Keratinocyte (primary cell): ENCODE results near the gene SPTBN1. TPM values are rescaled to one million over a fixed set of nuclear protein-coding genes. Genes with fewer than 3 reads are reported as not detected.

Experiments used
- DNase-seq: peaks from one replicate; pipeline ENCODE4 v3.0.0-alpha.2; 2011; ENCODE audit warnings: low read depth, missing footprints, low spot score
- FAIRE-seq: peaks from 2 replicates; lab custom pipeline; 2011; peaks lifted over from hg19 to GRCh38; lab: Jason Lieb, UNC
- H2AFZ ChIP-seq: 2 replicates; pipeline ENCODE4 v1.6.0; 2012; ENCODE audit warnings: low read length, control low read depth, inconsistent platforms; ENCODE audit not compliant: control insufficient read depth
- H3K27ac ChIP-seq: 2 replicates; pipeline ENCODE4 v1.5.1; 2011; ENCODE audit warnings: low read length; ENCODE audit not compliant: control insufficient read depth, insufficient read depth
- H3K27me3 ChIP-seq: 3 replicates; pipeline ENCODE4 v1.6.0; 2011; ENCODE audit warnings: low read length; ENCODE audit not compliant: control insufficient read depth, insufficient read depth; ENCODE audit errors: extremely low read depth
- H3K36me3 ChIP-seq, 2 experiments: 2 replicates in 1 of 2; 3 replicates in 1 of 2; pipeline ENCODE4 v1.5.1; 2011; ENCODE audit warnings: low read length in 2 of 2, mild to moderate bottlenecking in 1 of 2; ENCODE audit not compliant: control insufficient read depth in 2 of 2, insufficient read depth in 2 of 2; ENCODE audit errors: extremely low read depth in 1 of 2
- H3K4me1 ChIP-seq: 3 replicates; pipeline ENCODE4 v1.5.1; 2011; ENCODE audit warnings: low read length; ENCODE audit not compliant: control insufficient read depth, insufficient read depth; ENCODE audit errors: extremely low read depth
- H3K4me2 ChIP-seq: 3 replicates; pipeline ENCODE4 v1.6.0; 2011; ENCODE audit warnings: low read depth, low read length; ENCODE audit not compliant: control insufficient read depth, insufficient read depth; ENCODE audit errors: extremely low read depth
- H3K4me3 ChIP-seq, 3 experiments: fragments of 200-600 bp in 1 of 3; sonication (generic) in 1 of 3; 2 replicates in 2 of 3; 3 replicates in 1 of 3; pipeline ENCODE4 v1.5.1; 2011 to 2016; ENCODE audit warnings: low read length in 3 of 3, mild to moderate bottlenecking in 3 of 3, control low read depth in 2 of 3, inconsistent platforms in 1 of 3, low read depth in 1 of 3, mixed read lengths in 1 of 3, mixed run types in 1 of 3, moderate library complexity in 1 of 3; ENCODE audit not compliant: control insufficient read depth in 2 of 3, insufficient read depth in 2 of 3; ENCODE audit errors: extremely low read depth in 1 of 3
- H3K79me2 ChIP-seq: 2 replicates; pipeline ENCODE4 v1.6.0; 2012; ENCODE audit warnings: low read length; ENCODE audit not compliant: control insufficient read depth, insufficient read depth
- H3K9ac ChIP-seq: 3 replicates; pipeline ENCODE4 v1.6.0; 2011; ENCODE audit warnings: low read length; ENCODE audit not compliant: control insufficient read depth, insufficient read depth; ENCODE audit errors: extremely low read depth
- H3K9me1 ChIP-seq: 3 replicates; pipeline ENCODE4 v1.6.0; 2011; ENCODE audit warnings: low read length; ENCODE audit not compliant: control insufficient read depth, insufficient read depth; ENCODE audit errors: extremely low read depth
- H3K9me3 ChIP-seq: 2 replicates; pipeline ENCODE4 v1.5.1; 2012; ENCODE audit warnings: low read depth, low read length; ENCODE audit not compliant: control insufficient read depth
- H4K20me1 ChIP-seq: 3 replicates; pipeline ENCODE4 v1.6.0; 2011; ENCODE audit warnings: low read length; ENCODE audit not compliant: control insufficient read depth, insufficient read depth; ENCODE audit errors: extremely low read depth
- EZH2 ChIP-seq: IDR thresholded peaks from one replicate; pipeline ENCODE4 v1.6.1; 2012; ENCODE audit warnings: inconsistent platforms, mild to moderate bottlenecking, low read length, moderate library complexity
- dilution Hi-C: fragments of 300-500 bp; cut with MboI; formaldehyde crosslinking; loops from one replicate; pipeline ENCODE4 v1.7.0; 2020; ENCODE audit warnings: low sequenced_read_pairs; ENCODE audit not compliant: extremely low pct_ligation_motif_present
- polyA plus RNA-seq, 5 experiments: library from polyadenylated mRNA; depleted of rRNA in 3 of 5; stranded (reverse) in 3 of 5; stranded (forward) in 1 of 5; unstranded in 1 of 5; fragments of >200 nt; gene quantifications; 1 replicate in 1 of 5; 2 replicates in 3 of 5; 3 replicates in 1 of 5; pipeline versions ENCODE4 v1.2.1 to v1.2.3, GENCODE V29; 2011 to 2012; ENCODE audit warnings: missing spikeins in 2 of 5, low read depth in 1 of 5, low replicate concordance in 1 of 5
- TF ChIP-seq, protein P1 (sequence below), 3 experiments: IDR thresholded peaks in 1 of 3; conservative IDR thresholded peaks in 1 of 3; optimal IDR thresholded peaks in 1 of 3; 2 replicates in 2 of 3; 3 replicates in 1 of 3; pipeline versions ENCODE3 to v1.5.1; 2011; ENCODE audit warnings: low read length in 3 of 3, mild to moderate bottlenecking in 3 of 3, moderate library complexity in 2 of 3, control low read depth in 1 of 3, inconsistent platforms in 1 of 3; ENCODE audit not compliant: insufficient read depth in 2 of 3; ENCODE audit errors: extremely low read depth in 1 of 3

The SPTBN1 gene
- polyA plus RNA-seq, 1 donor (not counting 4 experiments of a cell fraction or from before 2014, with no cell fraction given) = 40.0 TPM

DNA sequence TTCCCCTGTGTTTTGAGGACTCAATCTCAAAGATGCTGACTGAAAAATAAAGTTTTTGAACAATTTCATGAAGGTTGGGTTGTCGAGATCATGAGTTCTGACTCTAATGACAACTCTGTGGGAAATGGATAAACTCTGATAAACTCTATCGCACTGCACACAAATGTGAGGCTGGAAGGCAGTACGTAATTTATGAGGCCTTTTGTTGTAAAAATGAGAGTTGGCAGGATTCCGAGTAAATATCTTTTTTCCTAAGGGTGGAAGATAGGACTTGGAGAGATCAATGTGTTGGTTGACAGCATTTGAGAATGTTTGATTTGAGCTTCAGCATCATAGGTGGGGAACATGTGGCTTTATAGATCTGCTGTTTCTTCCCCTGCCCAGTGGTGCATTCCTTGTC is 90.4 kb downstream of the SPTBN1 start:
- Histone ChIP-seq H3K9me1 (no peaks in the 10 kb centered on the region), H3K4me1 (peaks cover 32% of the 10 kb centered on the region), H4K20me1 (no peaks in the 10 kb centered on the region), H2AFZ (no peak overlapping the region), H3K4me3 (no peak overlapping the region), H3K9me3 (no peaks in the 10 kb centered on the region), H3K27me3 (no peaks in the 10 kb centered on the region), H3K79me2 (no peaks in the 10 kb centered on the region), H3K27ac (peak overlapping the region; percentile 87), H3K9ac (peak overlapping the region; percentile 37), H3K4me2 (peak overlapping the region; percentile 15), H3K36me3 (no peaks in the 10 kb centered on the region)
- dilution Hi-C loops = no loop called here
- no peak for FAIRE-seq
- TF ChIP-seq, protein P1, sequence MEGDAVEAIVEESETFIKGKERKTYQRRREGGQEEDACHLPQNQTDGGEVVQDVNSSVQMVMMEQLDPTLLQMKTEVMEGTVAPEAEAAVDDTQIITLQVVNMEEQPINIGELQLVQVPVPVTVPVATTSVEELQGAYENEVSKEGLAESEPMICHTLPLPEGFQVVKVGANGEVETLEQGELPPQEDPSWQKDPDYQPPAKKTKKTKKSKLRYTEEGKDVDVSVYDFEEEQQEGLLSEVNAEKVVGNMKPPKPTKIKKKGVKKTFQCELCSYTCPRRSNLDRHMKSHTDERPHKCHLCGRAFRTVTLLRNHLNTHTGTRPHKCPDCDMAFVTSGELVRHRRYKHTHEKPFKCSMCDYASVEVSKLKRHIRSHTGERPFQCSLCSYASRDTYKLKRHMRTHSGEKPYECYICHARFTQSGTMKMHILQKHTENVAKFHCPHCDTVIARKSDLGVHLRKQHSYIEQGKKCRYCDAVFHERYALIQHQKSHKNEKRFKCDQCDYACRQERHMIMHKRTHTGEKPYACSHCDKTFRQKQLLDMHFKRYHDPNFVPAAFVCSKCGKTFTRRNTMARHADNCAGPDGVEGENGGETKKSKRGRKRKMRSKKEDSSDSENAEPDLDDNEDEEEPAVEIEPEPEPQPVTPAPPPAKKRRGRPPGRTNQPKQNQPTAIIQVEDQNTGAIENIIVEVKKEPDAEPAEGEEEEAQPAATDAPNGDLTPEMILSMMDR (optimal IDR thresholded peaks at IDR 0.05 in 1 of 3, IDR thresholded peaks at IDR 0.05 in 1 of 3, conservative IDR thresholded peaks at IDR 0.05 in 1 of 3; ENCODE audit: extremely low read depth in 1 of 3, insufficient read depth in 2 of 3, low read length in 3 of 3) = no peak
- TF ChIP-seq EZH2 = no peak
- no peak for DNase-seq

DNA sequence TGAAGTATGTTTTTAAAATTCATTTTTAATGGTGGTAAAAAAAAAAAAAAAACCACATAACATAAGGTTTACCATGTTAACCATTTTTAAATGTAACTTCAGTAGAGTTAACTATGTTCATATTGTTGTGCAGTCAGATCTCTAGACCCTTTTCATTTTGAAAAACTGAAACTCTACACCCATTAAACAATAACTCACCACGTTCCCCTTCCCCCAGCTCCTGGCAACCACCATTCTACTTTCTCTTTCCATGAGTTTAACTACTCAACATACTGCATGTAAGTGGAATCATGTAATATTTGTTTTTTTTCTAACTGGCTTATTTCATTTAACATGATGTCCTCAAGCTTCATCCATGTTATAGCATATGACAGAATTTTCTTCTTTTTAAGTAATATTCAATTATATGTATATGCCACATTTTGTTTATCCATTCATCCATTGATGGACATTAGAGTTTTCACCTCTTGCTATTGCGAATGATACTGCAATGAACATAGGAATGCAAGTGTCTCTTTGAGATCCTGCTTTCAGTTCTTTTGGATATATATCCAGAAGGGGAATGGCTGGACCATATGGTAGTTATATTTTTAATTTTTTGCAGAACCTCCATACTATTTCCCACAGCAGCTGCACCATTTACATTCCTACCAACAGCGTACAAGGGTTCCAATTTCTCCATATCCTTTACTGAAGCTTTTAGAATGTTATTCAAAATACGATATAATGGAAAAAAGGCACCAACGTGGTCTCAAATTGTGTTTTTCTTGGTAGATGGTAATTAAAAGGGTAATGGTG is 91.0 kb downstream of the SPTBN1 start:
- dilution Hi-C loops = no loop called here
- H3K79me2 ChIP-seq = no peaks in the 10 kb centered on the region

More for the DNA sequence above, 91.0 kb downstream of the SPTBN1 start:
- Histone ChIP-seq H3K4me3 (no peak overlapping the region), H3K4me2 (no peak overlapping the region), H2AFZ (no peak overlapping the region), H3K9ac (no peak overlapping the region), H3K9me1 (no peaks in the 10 kb centered on the region), H3K27me3 (no peaks in the 10 kb centered on the region), H3K27ac (no peak overlapping the region), H3K36me3 (no peaks in the 10 kb centered on the region), H3K4me1 (peaks cover 32% of the 10 kb centered on the region), H4K20me1 (no peaks in the 10 kb centered on the region), H3K9me3 (no peaks in the 10 kb centered on the region)
- FAIRE-seq (no peak), DNase-seq (no peak)
- no peak for TF ChIP-seq EZH2
- TF ChIP-seq, protein P1 (optimal IDR thresholded peaks at IDR 0.05 in 1 of 3, IDR thresholded peaks at IDR 0.05 in 1 of 3, conservative IDR thresholded peaks at IDR 0.05 in 1 of 3; ENCODE audit: extremely low read depth in 1 of 3, insufficient read depth in 2 of 3, low read length in 3 of 3) = no peak
